GM18520 (cell line): ENCODE results near the gene ITGB5.
A peak's percentile ranks its signal among the peaks of the same experiment; 100 is the strongest.
"Not testable (repeated sequence)": the region's sequence is repeated elsewhere in the genome, so short reads cannot be mapped to it uniquely, and the experiment has no call there.

Source experiments
- ATAC-seq: cut with Tn5 transposase; IDR thresholded peaks from one replicate; pipeline ENCODE4 v1.9.1; 2021; ENCODE audit not compliant: unreplicated experiment

ITGB5 gene

GRCh38 chr3:124759666-124760401 lies 127.3 kb downstream of the ITGB5 start:
- ATAC-seq: no peak

DNA sequence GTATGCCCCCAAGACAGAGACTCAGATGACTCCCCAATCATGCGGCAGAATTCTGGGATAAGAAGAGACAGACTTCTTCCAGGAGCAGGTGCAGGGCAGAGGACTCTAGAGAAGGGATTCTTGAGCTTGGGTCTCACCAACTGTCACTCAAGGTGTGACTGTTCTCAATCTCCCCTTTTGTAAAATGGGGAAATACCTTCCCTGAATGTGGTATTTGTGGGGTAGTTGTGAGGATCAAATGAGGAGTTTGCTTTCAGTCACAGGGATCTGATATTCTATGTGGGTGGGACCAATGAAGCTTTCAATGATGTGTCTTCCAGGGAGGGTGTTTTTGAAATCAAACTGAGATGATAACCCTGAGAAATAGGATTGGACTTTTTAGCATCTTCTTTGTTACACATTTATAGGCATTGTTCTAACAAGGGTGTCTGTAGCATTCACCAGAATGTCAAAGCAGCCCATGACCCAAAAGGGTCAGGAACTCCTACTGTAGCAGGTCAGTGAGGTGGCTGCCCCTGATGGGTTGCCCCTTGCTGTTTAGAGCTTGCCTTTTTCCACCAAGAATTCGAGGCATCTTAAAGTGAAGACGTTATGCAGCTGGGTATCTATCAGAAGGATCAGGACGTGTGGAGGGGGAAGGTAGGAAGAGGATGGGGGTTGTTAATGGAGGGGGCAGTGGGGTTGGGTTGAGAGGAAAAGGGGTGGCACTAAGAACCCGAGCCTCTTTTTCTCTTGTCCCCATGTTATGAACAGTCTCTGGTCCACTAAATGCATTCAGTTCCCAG lies 128.1 kb downstream of the ITGB5 start:
- no peak for ATAC-seq

DNA sequence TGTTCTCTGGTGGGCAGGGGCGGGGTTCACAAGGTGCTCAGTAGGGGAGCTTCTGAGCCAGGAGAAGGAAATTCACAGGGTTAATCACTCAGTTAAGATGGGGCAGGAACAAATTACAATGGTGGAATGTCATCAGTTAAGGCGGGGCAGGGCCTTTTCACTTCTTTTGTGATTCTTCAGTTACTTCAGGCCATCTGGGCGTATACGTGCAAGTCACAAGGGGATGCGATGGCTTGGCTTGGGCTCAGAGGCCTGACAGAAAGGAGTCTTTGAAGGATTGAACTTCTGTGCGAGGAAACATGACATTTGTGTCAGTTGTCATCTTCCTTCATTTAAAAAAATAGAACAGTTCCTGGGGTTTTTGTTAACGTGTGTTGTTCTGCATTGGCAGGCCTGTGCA lies 129.2 kb downstream of the ITGB5 start:
- not testable (repeated sequence) for ATAC-seq

DNA sequence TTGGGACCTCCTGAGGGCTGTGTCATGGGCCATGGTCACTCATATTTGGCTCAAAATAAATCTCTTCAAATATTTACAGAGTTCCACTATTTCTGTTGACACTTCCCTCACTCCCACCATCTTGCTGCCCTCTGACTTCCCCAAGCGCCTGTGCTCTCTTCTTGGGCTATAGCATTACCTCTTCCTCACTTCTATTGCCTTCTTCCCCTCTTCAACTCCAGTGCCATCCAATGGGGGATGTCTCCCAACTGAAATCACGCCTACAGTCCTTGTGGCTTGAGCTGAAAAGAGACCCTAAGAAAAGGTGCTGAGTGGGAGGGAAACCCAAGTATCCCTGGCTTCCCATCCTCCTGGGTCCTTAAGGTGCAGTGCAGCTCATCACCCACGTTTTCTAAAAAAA lies 135.1 kb downstream of the ITGB5 start:
- ATAC-seq: no peak

DNA sequence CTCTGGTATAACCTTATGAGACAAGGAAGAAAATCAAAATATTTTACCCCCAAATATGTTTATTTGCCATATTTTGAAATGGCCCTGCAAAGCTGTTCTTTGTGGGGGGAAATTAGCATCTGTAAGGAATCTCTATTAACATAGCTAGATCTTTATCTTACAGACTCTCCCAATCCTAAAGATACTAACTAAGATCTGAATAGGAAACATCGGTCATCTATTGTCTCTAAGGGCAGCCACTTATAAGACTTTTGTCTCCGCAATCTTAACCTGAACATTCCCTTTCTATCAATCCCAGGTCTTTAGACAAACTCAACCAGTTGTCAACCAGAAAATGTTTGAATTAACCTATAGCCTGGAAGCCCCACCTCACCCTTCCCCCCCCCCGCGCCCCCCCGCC lies 135.7 kb downstream of the ITGB5 start:
- no peak for ATAC-seq

- ATAC-seq: not testable (repeated sequence)
Measured at GRCh38 chr3:124749877-124750276, 137.3 kb downstream of the ITGB5 start.

GRCh38 chr3:124748560-124749198 lies 138.5 kb downstream of the ITGB5 start:
- ATAC-seq: no peak

GRCh38 chr3:124747111-124747981 lies 139.8 kb downstream of the ITGB5 start:
- no peak for ATAC-seq

DNA sequence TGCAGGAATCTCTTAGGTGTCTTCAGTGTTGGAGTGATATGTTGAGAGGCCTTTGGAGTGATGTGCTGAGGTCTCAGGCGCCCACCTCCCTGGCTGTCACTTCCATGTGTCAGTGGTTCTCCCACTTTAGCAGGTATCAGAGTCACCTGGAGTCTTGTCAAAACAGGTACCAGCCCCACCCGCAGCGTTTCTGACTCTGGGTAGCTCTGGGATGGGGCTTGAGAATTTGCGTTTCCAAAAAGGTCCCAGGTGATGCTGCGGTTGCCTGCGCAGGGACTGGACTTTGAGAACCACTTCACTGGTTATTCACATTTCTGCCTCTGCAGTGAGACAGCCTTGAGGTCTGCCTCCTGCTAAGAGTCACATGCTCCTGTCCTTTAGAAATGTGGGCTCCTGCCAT lies 141.4 kb downstream of the ITGB5 start:
- ATAC-seq: no peak

DNA sequence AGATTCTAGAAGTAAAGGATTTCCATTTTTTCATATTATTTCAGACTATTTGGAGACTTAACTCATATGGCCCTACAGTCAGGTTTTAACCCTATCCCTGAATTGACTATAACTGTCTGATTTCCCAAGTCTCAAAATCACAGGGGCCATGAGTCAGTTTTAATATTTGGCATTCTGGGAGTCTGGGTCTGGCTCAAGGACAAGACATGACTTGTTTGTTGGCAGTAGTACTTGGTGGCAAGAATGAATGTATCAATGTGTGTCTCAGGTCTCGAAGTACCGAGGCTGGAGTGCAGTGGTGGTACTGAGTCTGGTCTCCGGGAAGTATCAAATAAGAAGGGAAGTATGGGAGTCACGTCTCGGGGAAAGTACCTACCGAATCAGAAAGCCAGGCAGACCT lies 146.1 kb downstream of the ITGB5 start:
- ATAC-seq: no peak

- ATAC-seq: no peak
Measured at GRCh38 chr3:124731760-124732159, 155.4 kb downstream of the ITGB5 start.

DNA sequence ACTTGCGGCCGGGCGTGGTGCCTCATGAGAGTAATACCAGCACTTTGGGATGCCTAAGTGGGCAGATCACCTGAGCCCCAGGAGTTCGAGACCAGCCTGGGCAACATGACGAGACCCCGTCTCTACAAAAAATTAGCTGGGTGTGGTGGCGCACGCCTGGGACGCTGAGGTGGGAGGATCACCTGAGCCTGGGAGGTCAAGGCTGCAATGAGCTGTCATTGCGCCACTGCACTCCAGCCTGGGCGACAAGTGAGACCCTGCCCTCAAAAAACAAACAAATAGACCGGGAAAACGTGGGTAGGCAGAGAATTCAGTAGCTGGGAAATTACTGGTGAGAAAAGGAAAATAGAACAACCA lies 156.2 kb downstream of the ITGB5 start:
- no peak for ATAC-seq

DNA sequence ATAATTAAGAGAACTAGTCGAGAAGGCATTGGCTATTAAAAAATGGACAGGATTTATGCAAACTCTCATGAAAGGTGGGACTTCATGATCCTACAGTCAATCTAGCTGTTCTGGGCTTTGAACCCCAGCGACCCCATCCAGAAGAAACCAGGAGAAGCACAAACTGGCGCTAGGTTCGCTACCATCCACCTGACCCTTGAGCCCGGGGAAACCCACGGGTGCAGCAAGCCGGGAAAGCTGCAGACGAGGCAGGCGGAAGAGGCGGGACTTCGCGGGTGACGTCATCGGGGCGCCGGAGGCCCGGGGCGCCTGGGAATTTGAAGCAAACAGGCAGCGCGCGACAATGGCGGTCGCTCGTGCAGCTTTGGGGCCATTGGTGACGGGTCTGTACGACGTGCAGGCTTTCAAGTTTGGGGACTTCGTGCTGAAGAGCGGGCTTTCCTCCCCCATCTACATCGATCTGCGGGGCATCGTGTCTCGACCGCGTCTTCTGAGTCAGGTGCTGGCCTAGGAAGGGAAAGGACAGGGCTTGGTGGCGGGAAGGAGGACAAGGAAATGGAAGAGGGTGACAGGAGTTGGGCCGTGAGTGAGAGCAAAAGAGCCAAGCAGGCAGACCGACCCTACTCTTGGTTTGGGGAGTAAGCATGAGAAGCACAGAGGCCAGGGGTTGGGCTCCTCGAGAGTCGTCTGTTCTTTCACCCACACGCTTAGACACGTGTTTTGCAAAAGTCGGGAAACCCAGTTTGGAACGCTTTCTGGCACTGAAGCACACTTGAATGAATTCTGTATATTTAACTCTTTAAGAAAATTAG lies 156.8 kb downstream of the ITGB5 start, which contains the start of gene UMPS:
TSS of gene UMPS (plus strand) at position 324 of the 812 bp plus-strand sequence. CDS start at position 344, 20 bp downstream.
- peak; percentile 89 for ATAC-seq

DNA sequence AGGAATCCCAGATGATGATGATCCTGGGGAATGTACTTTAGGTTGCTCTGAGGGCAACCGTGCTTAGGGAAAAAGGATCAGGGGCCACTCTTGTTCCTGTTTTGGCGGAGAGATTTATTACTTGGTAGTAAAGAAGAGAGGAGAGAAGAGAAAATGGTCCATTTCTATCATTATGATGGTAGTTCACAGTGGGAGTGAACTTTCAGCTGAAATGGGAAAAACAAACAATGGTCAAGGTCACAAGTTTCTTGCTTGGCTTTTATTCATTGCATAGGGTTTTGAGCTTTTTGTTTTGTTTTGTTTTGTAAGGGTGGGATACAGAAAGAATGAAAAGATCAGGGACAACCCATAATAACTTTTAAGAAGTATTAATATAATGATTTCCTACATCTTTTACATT lies 164.6 kb downstream of the ITGB5 start:
- no peak for ATAC-seq

DNA sequence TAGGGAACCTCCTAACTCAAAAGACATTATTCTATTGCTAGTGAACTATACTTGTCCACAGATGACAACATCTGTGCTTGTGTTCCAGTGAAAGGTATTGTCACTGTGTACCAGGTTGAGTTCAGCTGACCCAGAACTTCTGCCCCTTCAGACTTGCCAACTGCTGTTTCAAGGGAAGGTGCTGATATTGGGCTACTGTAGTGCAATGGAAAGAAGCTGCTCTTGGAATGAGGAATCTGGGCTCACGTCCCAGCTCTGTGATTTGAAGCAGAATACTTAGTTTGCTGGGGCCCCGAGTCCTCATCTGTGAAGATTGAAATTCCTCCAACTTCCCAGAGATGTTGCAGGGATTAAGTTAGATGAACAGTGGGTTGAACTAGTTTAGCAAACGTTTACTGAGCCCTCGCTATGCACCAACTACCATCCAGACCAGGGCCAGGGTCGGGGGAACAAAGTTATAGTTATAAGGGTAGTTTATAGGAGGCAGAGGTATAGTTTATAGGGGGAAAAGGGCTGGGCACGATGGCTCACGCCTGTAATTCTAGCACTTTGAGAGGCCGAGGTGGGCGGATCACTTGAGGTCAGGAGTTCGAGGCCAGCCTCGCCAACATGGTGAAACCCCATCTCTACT lies 172.8 kb downstream of the ITGB5 start:
- no peak for ATAC-seq
